Measurements from ENCODE around the gene BTK. TPM values are rescaled to one million over a fixed set of nuclear protein-coding genes. Genes with fewer than 3 reads are reported as not detected.

Gene BTK
- total and polyA plus RNA-seq, 9 of the 15 experiments (the other 6 are each of a cell fraction or from before 2014, with no cell fraction given), result 14.9 to 93.4 (median 65.2) TPM

DNA sequence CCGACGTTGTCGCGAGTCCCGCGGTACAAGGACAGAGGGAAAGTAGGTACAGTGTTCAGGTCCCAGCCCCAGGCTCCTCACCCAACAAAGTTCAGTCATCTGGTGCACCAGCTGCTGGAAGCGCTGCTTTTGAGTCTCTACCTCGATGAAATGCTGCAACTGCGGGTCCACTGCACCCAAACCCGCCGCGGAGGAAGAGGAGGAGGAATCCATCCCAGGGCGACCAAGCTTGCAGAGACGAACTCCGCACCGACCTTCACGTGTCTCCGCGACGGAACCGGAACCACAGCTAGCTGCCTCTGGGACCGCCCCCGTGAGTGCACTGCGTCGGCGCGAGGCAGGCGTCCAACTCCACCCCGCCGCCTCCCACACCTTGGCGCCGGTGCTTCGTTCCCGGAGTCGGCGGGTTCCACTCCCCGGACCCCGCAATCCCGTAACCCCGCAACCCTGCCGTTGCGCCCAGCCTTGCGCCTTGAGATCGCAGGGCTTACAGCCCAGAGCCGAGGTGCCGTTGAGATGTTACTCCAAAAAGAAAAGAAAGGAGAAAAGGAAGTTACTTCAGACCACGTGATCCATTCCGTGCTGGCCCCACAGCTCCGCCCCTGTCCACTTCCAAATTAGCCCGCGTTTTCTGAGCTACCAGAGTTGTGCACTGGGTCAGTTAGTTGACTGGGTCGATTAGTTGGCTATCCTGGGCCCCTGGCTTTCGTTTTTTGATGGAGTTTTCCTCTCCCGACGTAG lies 37.4 kb downstream of the BTK start, which contains the start of gene TIMM8A (continued):
- TF ChIP-seq, protein P1, sequence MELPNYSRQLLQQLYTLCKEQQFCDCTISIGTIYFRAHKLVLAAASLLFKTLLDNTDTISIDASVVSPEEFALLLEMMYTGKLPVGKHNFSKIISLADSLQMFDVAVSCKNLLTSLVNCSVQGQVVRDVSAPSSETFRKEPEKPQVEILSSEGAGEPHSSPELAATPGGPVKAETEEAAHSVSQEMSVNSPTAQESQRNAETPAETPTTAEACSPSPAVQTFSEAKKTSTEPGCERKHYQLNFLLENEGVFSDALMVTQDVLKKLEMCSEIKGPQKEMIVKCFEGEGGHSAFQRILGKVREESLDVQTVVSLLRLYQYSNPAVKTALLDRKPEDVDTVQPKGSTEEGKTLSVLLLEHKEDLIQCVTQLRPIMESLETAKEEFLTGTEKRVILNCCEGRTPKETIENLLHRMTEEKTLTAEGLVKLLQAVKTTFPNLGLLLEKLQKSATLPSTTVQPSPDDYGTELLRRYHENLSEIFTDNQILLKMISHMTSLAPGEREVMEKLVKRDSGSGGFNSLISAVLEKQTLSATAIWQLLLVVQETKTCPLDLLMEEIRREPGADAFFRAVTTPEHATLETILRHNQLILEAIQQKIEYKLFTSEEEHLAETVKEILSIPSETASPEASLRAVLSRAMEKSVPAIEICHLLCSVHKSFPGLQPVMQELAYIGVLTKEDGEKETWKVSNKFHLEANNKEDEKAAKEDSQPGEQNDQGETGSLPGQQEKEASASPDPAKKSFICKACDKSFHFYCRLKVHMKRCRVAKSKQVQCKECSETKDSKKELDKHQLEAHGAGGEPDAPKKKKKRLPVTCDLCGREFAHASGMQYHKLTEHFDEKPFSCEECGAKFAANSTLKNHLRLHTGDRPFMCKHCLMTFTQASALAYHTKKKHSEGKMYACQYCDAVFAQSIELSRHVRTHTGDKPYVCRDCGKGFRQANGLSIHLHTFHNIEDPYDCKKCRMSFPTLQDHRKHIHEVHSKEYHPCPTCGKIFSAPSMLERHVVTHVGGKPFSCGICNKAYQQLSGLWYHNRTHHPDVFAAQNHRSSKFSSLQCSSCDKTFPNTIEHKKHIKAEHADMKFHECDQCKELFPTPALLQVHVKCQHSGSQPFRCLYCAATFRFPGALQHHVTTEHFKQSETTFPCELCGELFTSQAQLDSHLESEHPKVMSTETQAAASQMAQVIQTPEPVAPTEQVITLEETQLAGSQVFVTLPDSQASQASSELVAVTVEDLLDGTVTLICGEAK (IDR thresholded peaks at IDR 0.05), result peak; percentile 82
- TF ChIP-seq, protein P1 (CRISPR knock-in tag; IDR thresholded peaks at IDR 0.05), result no peak
- TF ChIP-seq CTBP1 (IDR thresholded peaks at IDR 0.05; ENCODE audit: borderline replicate concordance), result peak; percentile 46; the same call in 1 of the 2 replicates
- peak; percentile 74 for TF ChIP-seq KDM5B (IDR thresholded peaks at IDR 0.05; ENCODE audit: insufficient replicate concordance, low read depth, low read length)
- TF ChIP-seq, protein P2, sequence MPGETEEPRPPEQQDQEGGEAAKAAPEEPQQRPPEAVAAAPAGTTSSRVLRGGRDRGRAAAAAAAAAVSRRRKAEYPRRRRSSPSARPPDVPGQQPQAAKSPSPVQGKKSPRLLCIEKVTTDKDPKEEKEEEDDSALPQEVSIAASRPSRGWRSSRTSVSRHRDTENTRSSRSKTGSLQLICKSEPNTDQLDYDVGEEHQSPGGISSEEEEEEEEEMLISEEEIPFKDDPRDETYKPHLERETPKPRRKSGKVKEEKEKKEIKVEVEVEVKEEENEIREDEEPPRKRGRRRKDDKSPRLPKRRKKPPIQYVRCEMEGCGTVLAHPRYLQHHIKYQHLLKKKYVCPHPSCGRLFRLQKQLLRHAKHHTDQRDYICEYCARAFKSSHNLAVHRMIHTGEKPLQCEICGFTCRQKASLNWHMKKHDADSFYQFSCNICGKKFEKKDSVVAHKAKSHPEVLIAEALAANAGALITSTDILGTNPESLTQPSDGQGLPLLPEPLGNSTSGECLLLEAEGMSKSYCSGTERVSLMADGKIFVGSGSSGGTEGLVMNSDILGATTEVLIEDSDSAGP (CRISPR knock-in tag; IDR thresholded peaks at IDR 0.05), result no peak
- no peak for TF ChIP-seq FOXK1 (CRISPR knock-in tag; IDR thresholded peaks at IDR 0.05; ENCODE audit: borderline replicate concordance)
- no peak for TF ChIP-seq FOXA3 (CRISPR knock-in tag; conservative IDR thresholded peaks at IDR 0.05 in 1 of 2, IDR thresholded peaks at IDR 0.05 in 1 of 2)
- TF ChIP-seq CREBBP (IDR thresholded peaks at IDR 0.05; ENCODE audit: low read depth, low read length), result no peak
- TF ChIP-seq, protein P3, sequence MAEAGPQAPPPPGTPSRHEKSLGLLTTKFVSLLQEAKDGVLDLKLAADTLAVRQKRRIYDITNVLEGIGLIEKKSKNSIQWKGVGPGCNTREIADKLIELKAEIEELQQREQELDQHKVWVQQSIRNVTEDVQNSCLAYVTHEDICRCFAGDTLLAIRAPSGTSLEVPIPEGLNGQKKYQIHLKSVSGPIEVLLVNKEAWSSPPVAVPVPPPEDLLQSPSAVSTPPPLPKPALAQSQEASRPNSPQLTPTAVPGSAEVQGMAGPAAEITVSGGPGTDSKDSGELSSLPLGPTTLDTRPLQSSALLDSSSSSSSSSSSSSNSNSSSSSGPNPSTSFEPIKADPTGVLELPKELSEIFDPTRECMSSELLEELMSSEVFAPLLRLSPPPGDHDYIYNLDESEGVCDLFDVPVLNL (CRISPR knock-in tag; IDR thresholded peaks at IDR 0.05; ENCODE audit: low read depth), result no peak
- TF ChIP-seq FUS (optimal IDR thresholded peaks at IDR 0.05; ENCODE audit: low read depth, low read length), result no peak
- TF ChIP-seq CHCHD3 (CRISPR knock-in tag; IDR thresholded peaks at IDR 0.05), result no peak
- no peak for TF ChIP-seq NUFIP1 (IDR thresholded peaks at IDR 0.05; ENCODE audit: partially characterized antibody)
- TF ChIP-seq KLF6 (CRISPR knock-in tag; IDR thresholded peaks at IDR 0.05; ENCODE audit: borderline replicate concordance), result no peak
- no peak for TF ChIP-seq RBM39 (optimal IDR thresholded peaks at IDR 0.05; ENCODE audit: low read depth, low read length)
- TF ChIP-seq ZNF253 (CRISPR knock-in tag; conservative IDR thresholded peaks at IDR 0.05), result no peak
- TF ChIP-seq ZNF778 (CRISPR knock-in tag; IDR thresholded peaks at IDR 0.05), result no peak
